Measurements from ENCODE around the gene DAG1.

DAG1 gene

DNA sequence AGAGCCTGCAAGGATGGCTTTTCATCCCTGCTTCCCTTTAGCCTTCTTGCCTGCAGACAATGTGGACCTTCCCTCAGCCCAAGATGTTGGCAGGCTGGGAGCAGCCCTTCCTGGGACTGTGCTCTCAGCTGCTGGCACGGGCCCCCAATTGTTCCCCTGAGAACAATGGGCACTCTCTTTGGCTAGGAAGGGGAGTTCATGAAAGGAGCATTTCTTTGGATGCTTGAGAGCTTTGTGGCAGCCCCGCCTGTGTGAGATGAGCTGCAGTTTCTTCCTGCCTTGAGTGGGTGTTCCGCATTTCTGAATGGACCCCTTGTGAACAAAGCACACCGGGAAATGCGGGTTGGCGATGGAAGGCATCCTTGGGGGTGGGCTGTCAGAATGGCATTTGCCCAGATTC, 49.2 kb downstream of the DAG1 start:
- no peak for DNase-seq

- no peak for DNase-seq
Observed at GRCh38 chr3:49519916-49520385, 49.9 kb downstream of the DAG1 start.

GRCh38 chr3:49523756-49524747, 54.0 kb downstream of the DAG1 start:
- no peak for DNase-seq

DNA sequence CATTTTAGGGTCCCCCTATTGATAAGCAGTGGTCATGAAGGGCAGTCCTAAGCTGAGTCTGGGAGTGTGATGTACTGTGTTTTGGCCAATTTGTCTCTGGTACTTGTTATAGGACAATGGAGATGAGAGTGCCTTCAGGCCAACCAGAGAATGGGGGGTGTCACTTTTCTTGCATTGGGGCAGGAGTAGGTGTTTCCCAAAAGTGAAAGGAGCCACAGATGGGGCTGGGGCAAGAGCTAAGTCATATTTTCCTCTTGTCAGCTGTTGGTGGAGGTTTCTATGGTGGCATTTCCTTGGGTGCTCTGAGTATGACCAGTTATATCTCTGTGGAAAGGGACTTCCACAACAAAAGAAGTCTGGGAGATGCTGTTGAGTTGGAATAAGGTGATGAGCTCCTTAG, 59.5 kb downstream of the DAG1 start:
- DNase-seq, result no peak

- no peak for DNase-seq
Observed at GRCh38 chr3:49530231-49530630, 60.2 kb downstream of the DAG1 start.

DNA sequence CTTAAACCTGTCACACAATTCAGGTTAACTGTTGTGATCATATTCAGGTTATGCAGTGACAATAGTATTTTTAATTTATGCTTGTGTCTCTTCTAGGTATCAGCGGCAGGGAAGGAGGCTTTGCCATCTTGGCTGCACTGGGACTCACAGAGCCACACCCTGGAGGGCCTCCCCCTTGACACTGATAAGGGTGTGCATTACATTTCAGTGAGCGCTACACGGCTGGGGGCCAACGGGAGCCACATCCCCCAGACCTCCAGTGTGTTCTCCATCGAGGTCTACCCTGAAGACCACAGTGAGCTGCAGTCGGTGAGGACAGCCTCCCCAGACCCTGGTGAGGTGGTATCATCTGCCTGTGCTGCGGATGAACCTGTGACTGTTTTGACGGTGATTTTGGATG, 60.6 kb downstream of the DAG1 start:
- no peak for DNase-seq

DNA sequence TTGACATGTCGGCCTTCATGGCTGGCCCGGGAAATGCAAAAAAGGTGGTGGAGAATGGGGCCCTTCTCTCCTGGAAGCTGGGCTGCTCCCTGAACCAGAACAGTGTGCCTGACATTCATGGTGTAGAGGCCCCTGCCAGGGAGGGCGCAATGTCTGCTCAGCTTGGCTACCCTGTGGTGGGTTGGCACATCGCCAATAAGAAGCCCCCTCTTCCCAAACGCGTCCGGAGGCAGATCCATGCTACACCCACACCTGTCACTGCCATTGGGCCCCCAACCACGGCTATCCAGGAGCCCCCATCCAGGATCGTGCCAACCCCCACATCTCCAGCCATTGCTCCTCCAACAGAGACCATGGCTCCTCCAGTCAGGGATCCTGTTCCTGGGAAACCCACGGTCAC, 61.2 kb downstream of the DAG1 start:
- DNase-seq, result no peak

DNA sequence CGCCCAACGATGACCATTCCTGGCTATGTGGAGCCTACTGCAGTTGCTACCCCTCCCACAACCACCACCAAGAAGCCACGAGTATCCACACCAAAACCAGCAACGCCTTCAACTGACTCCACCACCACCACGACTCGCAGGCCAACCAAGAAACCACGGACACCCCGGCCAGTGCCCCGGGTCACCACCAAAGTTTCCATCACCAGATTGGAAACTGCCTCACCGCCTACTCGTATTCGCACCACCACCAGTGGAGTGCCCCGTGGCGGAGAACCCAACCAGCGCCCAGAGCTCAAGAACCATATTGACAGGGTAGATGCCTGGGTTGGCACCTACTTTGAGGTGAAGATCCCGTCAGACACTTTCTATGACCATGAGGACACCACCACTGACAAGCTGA, 61.6 kb downstream of the DAG1 start:
- no peak for DNase-seq

DNA sequence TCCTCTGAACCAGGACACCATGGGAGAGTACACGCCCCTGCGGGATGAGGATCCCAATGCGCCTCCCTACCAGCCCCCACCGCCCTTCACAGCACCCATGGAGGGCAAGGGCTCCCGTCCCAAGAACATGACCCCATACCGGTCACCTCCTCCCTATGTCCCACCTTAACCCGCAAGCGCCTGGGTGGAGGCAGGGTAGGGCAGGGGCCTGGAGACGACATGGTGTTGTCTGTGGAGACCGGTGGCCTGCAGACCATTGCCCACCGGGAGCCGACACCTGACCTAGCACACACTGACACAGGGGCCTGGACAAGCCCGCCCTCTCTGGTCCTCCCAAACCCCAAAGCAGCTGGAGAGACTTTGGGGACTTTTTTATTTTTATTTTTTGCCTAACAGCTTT, 63.0 kb downstream of the DAG1 start:
- DNase-seq, result no peak

DNA sequence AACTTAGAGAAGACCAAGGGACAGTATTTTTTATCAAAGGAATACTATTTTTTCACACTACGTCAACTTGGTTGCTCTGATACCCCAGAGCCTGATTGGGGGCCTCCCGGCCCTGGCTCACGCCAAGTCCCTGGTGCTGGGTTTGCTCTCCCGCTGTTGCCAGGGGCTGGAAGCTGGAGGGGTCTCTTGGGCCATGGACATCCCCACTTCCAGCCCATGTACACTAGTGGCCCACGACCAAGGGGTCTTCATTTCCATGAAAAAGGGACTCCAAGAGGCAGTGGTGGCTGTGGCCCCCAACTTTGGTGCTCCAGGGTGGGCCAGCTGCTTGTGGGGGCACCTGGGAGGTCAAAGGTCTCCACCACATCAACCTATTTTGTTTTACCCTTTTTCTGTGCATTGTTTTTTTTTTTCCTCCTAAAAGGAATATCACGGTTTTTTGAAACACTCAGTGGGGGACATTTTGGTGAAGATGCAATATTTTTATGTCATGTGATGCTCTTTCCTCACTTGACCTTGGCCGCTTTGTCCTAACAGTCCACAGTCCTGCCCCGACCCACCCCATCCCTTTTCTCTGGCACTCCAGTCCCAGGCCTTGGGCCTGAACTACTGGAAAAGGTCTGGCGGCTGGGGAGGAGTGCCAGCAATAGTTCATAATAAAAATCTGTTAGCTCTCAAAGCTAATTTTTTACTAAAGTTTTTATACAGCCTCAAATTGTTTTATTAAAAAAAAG, 63.9 kb downstream of the DAG1 start:
- DNase-seq, result no peak

DNA sequence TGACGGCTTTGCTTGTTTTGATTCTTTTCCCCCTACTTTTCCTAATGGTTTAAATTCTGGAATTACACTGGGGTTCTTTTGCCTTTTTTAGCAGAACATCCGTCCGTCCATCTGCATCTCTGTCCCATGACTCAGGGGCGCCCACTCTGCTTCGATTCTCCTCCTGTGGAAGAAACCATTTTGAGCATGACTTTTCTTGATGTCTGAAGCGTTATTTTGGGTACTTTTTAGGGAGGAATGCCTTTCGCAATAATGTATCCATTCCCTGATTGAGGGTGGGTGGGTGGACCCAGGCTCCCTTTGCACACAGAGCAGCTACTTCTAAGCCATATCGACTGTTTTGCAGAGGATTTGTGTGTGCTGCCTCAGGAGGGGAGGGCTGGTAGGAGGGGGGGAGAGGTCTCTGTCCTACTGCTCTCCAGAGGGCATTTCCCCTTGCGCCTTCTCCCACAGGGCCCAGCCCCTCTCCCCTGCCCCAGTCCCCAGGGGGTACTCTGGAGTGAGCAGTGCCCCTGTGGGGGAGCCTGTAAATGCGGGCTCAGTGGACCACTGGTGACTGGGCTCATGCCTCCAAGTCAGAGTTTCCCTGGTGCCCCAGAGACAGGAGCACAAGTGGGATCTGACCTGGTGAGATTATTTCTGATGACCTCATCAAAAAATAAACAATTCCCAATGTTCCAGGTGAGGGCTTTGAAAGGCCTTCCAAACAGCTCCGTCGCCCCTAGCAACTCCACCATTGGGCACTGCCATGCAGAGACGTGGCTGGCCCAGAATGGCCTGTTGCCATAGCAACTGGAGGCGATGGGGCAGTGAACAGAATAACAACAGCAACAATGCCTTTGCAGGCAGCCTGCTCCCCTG, 64.7 kb downstream of the DAG1 start:
- DNase-seq, result no peak

DNA sequence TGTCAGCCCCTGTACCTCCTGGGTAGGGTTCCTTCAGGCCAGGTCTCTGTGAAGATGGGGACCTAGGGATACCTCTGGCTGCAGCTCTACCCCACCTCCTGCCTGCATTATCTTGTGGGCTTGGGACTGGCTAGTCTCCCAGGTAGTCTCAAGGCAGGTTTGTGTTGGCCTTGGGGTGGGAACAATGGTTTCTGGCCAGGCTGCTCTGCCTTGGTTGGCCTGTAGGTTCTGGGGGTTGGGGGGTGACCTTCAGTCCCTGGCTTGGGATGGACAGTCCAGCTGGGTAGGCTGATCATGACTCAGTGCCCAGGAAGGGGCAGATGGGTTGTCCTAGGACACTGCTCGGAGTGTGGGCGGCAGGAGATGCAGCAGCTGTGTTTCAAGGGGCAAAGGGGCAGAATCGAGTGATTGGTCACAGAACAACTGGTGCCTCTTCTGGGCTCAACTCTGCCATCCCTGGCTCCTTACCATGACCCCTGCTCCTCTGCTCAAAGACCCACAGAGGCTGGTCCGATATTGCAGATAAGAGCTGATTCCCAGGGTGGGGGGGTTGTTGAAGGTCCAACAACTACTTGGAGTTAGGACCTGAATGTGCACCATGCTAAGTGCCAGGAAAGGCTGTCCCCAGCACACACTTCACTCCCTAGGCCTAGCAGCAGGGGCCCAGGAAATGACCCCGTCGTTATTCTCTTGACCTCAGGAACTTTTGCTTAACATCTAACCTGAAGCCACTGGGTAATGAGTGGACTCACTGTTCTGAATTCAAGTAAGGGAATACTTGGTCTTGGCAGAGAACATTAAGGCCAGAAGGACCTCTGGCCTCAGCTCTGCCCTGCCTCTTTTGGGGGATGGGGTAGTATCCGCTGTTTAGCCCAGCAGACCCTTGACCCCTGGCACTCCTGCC, 66.2 kb downstream of the DAG1 start:
- no peak for DNase-seq

- no peak for DNase-seq
Observed at GRCh38 chr3:49536875-49537533, 66.9 kb downstream of the DAG1 start.

DNA sequence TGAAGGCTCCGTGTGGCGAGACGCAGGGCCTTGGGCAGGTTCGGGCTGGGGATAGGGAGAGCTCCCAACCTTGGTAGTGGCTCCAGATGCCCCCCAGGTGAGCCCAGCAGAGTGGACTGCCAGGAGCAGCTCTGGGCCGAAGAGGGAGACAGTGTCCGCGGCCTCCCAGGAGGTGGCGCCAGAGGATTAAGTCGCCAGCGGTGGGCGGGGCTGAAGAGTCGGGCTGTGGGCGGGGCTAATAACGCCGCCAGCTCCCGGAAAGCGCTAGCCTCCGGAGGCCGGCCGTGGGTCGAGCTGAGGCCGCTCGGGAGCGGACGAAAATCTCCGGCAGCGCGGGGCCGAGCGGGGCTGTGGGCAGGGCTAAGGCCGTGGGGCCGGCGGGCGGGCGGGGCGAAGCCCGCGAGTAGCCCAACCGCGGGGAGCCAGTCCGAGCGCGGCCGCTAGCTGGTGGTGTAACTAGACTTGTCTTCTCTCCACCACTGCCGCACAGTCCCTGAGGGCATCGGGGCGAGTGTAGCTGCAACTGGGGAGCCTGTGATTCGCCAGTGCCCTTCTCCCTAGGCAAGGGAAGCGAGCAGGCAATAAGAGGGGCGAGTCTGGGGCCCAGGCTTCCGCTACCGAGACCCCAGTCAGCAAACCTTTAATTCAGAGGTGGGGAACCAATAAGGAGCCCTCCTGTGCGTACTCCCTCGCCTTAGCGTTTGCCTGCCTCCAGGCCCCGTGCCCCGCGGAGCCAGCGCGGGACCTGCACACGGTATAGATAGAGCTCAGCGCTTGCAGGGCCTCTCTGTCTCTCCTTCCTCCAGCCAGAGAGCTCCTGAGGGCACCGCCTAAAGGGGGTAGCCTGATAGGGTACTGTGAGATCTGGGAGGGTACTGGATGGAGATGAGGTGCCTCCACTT, 69.8 kb downstream of the DAG1 start:
- DNase-seq, result peak; percentile 92

DNA sequence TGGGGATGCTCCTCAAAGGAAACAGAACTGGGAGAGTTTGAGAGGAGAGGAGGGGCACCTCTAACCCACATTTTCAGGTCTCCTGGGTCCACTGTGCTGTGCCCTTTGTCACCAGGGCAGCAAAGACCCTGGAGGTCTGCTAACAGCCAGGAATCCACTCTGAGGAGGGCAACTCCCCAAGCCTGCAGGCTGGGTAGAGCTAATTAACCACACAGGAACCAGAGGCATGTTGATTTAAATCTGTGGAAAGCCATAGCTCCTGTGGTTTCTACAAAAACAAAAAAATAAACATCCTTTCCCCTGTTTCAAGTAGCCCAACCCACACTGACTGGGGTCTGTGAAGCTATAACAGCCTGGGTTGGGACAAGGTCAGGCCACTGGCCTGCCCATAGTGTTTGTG, 82.0 kb downstream of the DAG1 start:
- DNase-seq, result no peak

DNA sequence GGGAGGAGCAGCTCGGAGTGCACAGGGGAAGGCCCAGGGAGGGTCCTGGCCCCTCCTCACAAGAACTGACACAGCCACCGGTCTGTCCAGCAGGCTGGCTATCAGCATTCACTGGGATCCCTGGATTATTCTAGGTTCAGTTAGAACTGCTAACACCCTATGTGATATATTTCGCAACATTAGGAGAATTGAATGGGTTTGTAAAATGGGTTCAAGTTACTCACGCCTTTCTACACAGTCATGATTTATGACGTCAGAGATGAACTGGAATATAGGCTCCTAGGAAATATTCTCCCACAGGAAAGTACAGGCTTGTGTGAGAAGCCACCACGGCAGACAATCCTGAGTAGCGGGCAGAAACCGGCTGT, 83.2 kb downstream of the DAG1 start:
- no peak for DNase-seq

DNA sequence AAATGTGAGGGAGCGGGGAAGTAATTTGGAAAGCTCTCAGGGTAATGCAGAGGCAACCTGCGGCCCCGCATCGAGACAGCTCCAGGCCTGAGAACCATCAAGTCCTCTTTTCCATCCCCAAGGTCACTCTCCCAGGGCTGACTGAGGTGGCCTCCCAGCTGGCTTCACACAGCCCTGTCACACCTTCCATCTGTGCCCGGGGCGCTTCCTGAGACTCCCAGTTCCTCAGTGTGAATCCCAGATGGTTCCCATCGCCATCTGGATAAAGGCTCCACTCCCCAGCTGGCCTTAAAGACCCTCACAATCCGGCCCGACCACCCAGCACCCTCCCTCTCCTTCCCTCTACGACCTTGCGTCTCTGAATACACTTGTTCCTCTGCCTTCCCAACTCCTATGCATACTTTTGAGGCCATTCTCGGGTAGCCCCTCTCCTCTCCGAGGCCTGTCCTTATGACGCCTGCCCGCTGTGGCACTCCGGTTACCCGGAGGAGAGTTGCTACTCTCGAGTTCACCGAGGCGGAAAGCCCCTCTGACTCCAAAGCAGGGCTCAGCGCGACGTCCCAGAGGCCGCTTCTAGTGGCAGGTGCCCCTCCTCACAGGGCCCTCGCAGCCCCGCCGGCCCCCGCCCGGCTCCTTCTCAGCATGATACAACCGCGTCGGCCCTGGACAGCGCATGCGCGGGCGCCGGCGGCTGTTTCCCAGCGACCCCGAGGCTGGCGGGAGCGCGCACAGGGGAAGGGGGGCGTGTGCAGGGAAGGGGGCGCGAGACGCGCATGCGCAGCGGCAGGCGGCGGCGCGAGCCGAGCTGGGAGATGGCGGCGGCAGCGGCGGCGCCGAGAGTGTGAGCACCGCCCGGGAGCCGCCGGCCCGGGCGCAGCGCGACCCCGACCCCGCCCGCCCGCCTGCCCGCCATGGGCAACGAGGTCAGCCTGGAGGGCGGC, 83.9 kb downstream of the DAG1 start, which contains the start of gene BSN:
BSN (plus strand) TSS at position 786 of the 941 bp plus-strand sequence; CDS start at position 912, 126 bp downstream.
- DNase-seq, result peak; percentile 82

DNA sequence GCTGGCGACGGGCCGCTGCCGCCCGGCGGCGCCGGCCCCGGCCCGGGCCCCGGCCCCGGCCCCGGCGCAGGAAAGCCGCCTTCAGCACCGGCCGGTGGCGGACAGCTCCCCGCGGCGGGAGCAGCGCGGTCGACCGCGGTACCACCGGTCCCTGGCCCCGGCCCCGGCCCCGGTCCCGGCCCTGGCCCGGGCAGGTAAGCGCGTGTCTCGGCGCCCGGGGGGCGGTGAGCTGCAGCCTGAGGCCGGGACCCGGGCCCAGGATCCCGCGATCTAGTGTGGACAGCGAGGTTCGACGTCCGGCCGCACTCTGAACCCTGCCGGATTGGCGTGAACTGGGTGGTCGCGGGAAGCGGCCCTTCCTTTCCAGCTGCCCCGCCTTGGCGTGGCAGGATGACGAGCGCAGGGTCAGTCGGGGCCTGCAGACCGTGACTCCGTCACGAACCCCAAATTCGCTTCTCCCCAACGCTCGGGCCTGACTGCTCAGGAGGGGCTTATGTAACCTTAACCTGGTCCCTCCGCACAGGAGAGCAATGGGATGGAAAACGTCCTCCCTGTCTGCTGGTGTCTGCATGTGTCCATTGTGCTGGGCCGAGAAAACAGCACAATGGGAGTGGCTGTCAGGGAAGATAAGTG, 84.7 kb downstream of the DAG1 start:
- DNase-seq, result peak; percentile 51

All from activated CD4-positive, alpha-beta T cell treated with anti-CD3 and anti-CD28 coated beads, Interleukin-2, amount 50 U/mL, for 1 hour (primary cell).